Measurements from ENCODE around the gene CPT1C. TPM values are rescaled to one million over a fixed set of nuclear protein-coding genes. Genes with fewer than 3 reads are reported as not detected.
"Not testable (repeated sequence)": the region's sequence is repeated elsewhere in the genome, so short reads cannot be mapped to it uniquely, and the experiment has no call there.

Gene CPT1C
- total RNA-seq, 1 experiment from 2014 or later: 2.5 TPM

DNA sequence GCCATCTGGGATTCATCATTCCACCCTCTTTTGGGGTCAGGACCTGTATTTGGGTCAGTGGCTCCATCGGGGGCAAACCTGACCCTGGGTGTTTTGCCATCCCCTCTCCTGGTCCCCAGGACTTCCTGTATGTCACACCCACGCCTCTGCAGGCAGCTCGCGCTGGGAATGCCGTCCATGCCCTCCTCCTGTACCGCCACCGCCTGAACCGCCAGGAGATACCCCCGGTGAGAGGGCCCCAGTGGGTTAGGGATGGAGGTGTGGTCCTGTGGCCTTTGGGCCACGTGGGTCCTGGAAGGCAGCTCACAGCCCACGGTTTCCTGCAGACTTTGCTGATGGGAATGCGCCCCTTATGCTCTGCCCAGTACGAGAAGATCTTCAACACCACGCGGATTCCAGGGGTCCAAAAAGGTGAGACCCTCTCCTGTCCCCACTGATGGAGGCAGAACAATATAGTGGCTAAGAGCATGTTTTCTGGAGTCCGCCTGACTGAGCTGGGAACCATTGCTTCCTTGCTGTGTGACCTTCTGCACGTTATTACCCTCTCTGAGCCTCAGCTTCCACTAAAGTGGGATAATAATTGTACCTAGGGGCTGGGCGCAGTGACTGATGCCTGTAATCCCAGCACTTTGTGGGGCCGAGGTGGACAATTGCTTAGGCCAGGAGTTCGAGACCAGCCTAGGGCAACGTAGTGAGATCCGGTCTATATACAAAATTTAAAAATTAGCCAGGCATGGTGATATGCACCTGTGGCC, 14.1 kb downstream of the CPT1C start:
- DNase-seq (ENCODE audit: low read depth): no peak

DNA sequence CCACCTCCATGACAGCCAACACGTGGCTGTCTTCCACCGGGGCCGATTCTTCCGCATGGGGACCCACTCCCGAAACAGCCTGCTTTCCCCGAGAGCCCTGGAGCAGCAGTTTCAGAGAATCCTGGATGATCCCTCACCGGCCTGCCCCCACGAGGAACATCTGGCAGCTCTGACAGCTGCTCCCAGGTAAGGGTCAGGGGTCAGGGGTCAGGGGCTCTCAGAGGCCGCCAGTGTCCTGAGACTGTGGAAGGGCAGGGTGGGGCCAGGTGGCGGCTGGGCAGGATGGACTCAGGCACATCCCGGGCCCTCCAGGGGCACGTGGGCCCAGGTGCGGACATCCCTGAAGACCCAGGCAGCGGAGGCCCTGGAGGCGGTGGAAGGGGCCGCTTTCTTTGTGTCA, 15.0 kb downstream of the CPT1C start:
- no peak for DNase-seq (ENCODE audit: low read depth)

DNA sequence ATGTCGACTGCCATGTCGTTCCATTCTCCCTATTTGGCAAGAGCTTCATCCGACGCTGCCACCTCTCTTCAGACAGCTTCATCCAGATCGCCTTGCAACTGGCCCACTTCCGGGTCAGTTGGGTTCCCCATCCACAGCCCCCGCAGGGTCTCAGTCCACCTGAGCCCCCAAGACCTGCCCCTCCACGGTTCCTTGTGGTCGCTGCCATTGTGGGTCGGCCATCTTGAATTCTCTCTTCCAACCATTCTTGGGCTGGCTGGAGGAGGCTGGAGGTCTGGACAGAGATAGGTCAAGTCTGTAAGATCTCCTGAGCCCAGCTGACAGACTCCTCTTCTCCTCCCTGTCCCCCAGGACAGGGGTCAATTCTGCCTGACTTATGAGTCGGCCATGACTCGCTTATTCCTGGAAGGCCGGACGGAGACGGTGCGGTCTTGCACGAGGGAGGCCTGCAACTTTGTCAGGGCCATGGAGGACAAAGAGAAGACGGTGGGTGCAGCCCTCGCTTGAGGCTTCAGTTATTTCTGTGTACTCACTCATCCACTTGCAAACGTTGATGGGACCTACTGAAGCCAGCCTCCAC, 19.5 kb downstream of the CPT1C start:
- DNase-seq (ENCODE audit: low read depth): peak; percentile 86

DNA sequence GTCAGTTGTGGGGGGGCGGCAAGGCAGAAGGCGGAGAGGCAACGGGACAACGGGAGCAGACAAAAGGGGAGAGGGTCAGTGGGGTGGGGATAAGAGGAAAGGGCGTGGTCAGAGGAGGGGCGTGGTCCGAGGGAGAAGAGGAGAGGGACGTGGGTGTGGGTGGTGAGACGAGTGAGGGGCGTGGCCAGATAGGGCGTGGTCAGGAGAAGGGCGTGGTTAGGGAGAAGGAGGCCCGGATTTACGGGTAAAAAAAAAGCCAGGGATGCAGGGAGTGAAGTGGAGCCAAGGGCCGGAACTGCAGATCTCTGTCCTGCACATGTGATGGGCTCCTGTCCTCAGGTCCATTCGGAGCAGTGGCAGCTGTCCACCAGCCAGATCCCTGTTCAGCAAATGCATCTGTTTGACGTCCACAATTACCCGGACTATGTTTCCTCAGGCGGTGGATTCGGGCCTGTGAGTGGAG, 21.5 kb downstream of the CPT1C start:
- DNase-seq (ENCODE audit: low read depth): peak; percentile 56

DNA sequence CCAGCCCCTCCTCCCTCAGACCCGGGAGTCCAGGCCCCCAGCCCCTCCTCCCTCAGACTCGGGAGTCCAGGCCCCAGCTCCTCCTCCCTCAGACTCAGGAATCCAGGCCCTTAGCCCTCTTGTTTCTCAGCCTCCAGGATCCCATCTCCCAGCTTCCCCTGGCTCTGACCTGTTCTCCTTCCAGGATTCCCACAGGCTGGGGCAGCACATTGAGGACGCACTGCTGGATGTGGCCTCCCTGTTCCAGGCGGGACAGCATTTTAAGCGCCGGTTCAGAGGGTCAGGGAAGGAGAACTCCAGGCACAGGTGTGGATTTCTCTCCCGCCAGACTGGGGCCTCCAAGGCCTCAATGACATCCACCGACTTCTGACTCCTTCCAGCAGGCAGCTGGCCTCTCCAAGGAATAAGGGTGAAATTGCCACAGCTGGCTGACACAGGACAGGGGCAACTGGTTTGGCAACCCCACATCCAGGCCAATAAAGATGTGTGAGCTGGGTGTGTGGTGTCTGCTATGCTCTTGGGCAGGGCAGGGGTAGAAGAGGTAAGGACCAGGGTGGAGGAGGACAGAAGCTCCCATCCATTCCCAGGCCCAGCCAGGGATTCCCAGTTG, 22.4 kb downstream of the CPT1C start:
- DNase-seq (ENCODE audit: low read depth): no peak

DNA sequence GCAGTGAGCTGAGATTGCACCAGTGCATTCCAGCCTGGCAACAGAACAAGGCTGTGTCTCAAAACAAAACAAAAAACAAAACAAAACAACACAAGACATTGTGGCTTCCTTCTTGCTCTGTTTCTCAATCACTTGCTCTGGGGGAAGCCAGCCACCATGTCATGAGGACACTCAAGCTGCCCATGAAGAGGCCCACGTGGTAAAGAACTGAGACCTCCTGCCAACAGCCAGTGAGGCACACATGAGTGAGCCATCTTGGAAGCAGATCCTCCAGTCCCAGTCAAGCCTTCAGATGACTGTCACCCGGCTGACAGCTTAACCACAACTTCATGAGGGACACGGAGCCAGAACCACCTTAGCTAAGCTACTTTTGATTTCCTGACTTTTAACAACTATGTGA, 25.2 kb downstream of the CPT1C start:
- DNase-seq (ENCODE audit: low read depth): no peak

DNA sequence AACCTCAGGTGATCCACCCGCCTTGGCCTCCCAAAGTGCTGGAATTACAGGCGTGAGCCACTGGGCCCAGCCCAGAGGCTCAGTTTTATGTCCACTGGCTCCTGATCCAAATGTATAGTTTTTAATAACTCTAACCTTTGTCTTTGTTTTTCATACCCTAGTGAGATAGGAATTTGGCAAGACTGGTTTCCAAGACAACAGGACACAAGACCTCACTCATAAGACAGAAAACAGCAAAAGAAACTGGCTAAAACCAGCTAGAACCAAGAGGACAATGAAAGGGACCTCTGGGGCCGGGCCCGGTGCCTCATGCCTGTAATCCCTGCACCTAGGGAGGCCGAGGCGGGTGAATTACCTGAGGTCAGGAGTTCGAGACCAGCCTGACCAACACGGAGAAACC, 27.6 kb downstream of the CPT1C start:
- no peak for DNase-seq (ENCODE audit: low read depth)

DNA sequence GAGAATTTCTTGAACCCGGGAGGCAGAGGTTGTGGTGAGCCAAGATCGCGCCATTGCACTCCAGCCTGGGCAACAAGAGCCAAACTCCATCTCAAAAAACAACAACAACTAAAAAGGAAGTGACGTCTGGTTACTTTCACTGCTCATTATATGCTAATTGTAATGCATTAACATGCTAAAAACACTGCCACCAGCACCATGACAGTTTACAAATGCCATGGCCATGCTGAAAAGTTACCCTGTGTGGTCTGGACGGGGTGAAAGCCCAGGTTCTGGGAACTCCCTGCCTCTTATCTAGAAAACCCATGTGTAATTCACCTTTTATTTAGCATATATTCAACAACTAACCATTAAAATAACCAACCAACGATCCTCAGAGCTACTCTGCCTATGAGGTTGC, 28.1 kb downstream of the CPT1C start:
- DNase-seq (ENCODE audit: low read depth): no peak

DNA sequence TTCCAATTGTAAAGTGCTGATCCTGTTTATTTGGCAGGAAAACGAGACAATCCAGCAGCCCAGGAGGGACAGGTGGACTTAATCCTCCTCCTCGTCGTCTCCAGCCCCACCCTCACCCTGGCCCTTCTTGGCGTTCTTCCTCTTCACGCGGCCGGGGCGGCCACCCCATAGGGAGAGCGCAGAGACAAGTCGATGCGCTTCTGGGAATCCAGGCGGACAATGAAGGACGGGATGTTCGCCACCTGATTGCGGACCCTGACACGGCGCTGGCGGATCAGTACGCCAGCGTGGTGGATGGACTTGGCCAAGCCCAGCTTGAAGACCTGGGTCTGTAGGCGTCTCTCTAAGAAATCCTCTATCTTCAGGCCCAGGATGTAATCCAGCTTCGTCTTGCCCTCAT, 28.5 kb downstream of the CPT1C start:
- DNase-seq (ENCODE audit: low read depth): not testable (repeated sequence)

DNA sequence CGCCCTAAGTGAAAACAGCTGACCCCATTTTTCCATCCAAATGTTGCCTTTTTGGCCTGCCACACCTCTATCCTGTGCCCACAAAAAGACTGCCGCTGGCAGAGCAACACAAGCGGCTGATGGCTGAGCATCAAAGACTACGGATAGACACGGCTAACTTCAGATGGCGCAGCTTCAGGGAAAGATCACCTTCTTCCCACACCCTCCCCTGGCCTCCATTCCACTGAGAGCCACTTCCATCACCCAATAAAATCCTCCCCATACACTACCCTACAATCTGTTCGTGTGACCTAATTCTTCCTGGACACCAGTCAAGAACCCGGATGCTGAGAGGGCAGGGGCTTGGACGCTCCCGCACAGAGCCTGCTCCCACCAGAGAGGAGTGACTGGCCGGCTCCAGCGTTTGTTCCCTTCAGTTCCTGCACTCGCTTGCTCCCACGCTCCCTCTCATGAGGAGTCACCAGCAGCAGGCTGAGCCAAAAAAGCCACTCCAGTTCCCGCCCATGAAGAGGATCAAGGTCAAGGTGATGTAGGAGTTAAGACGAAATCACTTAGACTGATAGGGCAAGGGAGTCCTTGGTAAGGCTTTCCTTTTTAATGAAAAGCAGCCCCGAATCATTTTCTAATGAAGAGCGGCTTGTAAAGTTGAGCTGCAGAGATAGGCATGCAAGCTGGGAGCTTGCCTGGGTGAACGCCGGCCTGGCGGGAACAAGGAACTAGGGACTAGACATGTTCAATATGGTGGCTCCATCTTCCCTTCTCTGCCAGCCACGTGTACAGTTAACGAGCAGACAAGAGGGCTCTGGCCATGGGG, 36.5 kb downstream of the CPT1C start:
- DNase-seq (ENCODE audit: low read depth): no peak

DNA sequence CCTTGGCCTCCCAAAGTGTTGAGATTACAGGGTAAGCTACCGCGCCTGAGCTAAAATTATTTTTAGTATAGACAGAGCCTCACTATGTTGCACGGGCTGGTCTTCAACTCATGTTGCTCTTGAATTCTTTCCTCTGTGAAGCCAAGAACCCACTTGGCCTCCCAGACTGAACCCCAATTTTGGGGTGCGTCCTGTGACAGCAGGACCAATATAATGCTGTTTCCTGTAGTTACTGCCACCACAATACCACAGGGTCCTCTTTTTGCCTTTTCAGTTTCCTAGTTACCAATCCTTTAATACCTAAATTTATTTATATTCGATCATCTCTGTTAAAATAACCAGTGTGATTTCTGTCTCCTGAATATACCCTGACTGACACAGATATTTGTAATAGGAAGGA, 39.2 kb downstream of the CPT1C start:
- no peak for DNase-seq (ENCODE audit: low read depth)

DNA sequence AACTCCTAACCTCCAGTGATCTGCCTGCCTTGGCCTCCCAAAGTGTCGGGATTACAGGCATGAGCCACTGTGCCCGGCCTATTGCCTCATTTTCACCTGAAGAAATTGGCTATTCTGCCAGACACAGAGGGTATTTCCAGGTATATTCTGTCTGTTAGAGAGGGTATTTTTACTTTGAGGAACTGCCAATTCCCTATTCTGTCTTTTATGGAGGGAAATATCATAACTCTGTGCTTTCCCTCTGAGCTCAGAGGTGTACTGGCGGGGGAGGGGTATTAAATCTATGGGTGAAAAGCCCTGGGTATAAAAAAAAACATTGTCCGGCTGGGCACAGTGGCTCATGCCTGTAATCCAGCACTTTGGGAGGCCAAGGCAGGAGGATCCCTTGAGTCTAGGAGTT, 47.4 kb downstream of the CPT1C start:
- DNase-seq (ENCODE audit: low read depth): no peak

DNA sequence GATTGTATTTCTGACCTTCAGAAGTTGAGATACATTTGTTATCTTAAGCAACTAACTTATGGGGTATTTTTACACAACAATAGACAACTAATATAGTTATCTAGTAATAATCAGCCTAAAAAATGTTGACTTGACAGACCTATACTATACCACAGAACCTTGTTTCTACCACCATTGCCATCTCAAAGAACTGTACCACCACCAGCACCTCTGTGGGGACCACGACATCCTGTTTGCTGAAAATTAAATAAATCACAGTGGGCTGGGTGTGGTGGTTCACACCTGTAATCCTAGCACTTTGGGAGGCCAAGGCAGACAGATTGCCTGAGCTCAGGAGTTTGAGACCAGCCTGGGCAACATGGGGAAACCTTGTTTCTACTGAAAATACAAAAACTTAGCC, 48.2 kb downstream of the CPT1C start:
- DNase-seq (ENCODE audit: low read depth): no peak

DNA sequence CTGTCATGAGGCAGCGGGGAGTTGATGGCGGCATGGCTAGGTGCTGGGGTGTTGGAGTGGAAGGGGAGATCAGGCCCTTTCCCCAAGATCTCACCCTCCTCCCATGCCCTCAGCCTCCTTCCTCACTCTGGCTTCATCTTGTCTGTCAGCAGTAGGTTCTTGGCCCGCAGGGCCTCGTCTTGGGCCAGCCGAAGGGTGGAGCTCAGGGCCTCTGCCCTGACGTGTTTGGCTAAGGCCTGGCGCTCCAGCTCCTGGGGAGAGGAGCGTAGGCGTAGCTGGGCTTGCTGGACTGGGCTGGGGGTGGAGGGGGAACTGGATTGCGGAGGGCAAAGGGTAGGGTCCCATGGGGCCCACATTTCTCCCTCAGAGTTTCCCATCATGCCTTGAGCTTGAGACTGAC, 49.0 kb downstream of the CPT1C start:
- DNase-seq (ENCODE audit: low read depth): no peak

DNA sequence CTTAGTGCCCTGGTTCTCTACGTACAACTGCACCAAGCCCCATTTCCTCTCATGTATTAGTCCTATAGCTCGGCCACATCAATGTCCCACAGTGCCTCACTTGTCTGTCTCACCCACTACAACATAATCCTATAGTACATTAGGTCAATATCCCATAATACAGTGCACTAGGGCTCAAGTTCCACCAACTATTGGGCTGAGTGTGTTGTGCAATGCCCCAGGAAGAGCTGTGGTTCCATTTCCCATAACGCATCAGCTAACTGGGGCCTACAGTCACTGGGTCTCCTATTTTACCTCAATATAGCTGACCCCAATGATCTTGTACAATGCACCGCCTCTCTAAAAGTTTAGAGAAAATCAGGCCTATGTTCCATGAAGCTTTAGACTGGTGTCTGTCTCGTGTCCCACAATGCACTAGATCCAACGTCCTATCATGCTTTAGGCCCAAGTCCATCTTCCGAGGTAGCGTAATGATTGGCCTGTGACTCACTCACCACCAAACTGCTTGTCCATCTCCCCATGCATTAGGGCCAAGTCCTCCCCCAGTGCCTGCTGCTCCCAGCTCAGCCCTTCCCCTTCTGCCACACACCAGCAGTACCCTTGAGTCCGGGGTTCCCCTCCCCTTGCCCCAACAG, 50.4 kb downstream of the CPT1C start:
- peak; percentile 67 for DNase-seq (ENCODE audit: low read depth)

DNA sequence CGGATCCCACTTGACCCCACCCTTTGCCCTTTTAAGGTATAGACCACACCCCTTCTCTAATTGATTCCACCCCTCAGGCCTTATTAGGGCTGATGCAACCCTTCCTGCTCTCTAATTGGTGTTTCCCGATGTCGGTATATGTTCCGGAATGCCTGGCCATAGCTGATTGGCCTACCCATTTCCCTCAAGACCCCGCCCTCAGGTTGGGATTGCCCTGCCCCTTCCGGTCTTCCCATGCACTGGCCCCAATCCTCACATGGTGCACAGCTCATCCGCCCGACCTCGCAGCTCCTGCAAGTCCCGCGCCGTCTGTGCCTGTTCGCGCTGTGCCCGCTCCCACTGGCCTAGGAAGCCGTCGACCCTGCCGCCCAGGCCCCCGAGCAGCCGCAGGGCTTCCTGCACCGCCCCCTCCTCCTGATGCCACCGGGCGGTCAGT, 54.0 kb downstream of the CPT1C start:
- no peak for DNase-seq (ENCODE audit: low read depth)

DNA sequence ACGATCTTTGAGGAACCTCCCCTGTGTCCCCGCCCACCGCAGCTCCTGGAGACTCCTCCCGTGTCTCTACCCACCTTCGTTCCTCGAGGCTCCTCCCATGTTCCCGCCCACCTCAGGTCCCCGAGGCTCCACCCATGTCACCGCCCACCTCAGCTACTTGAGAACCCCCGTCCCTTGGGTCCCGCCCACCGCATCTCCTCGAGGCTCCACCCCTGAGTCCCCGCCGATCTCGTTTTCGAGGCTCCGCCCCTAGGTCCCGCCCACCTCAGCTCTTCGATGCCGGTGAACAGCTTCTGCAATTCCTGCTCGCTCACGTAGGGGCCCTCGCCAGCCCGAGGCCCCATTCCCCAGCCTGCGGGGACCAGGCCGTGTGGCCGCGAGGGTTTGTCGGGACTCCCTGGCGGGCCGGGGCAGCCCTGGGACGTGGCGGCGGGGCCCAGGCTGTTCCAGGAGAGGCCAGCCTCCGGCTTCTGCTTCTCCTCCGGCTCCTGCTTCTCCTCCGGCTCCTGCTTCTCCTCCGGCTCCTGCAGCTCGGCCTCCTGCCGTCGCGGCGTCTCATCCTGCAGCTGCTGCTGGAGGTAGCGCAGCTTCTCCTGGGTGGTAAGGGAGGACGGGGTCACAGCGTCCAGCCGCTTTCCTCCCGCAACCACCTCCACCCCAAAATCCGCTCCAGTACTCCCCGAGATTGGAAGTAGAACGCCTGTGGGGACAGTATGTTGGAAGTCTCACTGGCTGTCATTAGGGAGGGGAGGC, 55.5 kb downstream of the CPT1C start:
- no peak for DNase-seq (ENCODE audit: low read depth)

DNA sequence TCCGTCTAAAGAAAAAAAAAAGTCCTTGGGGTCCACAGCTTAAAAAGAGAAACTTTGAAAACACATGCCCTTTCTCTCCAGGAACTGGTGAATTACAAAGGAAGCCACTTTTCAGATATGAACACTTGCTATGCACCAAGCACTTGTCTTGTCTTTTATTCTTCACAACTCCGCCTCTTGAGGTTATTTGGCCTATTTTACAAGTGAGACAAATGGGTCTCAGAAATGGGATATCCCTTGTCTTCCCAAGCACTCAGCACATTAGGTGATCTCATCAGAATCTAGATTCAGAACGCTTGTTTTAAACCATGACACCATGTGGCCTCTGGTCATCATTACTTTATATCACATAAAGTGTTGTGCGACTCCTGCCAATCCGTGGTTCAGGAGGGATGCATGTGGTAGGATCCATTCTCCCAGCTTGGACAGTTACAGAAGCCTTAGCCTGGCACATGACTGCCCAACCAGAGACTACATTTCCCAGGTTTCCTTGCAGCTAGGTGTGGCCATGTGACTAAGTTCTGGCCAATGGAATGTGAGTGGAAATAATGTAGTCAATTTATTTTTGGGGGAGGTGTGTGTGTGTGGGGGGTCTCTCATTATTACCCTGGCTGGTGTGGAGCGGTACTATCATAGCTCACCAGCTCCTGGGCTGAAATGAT, 58.3 kb downstream of the CPT1C start:
- peak; percentile 32 for DNase-seq (ENCODE audit: low read depth)

DNA sequence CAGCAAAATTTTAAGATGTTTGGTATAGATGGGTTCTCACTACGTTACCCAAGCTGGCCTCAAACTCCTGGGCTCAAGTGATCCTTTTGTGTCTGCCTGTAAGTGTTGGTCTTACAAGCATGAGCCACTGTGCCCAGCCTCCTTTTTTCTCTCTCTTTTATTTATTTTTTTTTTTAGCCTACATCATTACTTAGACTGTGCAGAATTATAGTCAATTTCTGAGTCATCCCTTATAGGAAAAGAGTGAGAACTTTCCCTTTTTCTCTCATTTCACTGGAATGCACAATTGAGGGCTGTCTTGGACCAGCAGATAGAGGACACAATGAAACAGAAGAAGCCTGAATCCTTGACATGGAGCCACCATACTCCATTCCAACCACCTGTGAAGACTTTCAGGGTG, 58.9 kb downstream of the CPT1C start:
- no peak for DNase-seq (ENCODE audit: low read depth)

DNA sequence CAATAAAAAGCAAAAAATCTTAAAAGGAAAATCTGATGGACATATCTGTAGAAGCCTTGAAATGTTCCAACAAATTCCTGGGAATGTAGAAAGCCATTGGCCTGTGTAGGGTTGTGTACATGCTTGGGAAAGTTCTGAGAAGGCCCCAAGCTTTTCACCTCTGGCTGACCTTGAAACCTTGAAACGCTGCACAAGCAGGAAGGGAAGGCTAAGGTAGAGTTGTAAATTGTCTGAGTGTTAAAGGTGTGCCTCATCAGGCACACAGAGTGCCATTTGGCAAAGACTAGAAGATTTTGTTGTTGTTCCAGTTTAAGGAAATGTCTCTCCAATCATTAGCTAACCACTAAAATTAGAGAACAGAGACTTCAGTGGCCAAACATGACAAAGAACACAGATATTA, 61.8 kb downstream of the CPT1C start:
- no peak for DNase-seq (ENCODE audit: low read depth)

Data from LHCN-M2 (cell line).